Hematopoietic multipotent progenitor cell treated with erythropoietin and hydrocortisone succinate and interleukin-3 and kit ligand, for 8 days (in vitro differentiated cells): ENCODE results near the gene MED31.

Experiments used
- DNase-seq: peaks from one replicate; pipeline ENCODE4 v3.0.0-alpha.2; 2015

The MED31 gene

DNA sequence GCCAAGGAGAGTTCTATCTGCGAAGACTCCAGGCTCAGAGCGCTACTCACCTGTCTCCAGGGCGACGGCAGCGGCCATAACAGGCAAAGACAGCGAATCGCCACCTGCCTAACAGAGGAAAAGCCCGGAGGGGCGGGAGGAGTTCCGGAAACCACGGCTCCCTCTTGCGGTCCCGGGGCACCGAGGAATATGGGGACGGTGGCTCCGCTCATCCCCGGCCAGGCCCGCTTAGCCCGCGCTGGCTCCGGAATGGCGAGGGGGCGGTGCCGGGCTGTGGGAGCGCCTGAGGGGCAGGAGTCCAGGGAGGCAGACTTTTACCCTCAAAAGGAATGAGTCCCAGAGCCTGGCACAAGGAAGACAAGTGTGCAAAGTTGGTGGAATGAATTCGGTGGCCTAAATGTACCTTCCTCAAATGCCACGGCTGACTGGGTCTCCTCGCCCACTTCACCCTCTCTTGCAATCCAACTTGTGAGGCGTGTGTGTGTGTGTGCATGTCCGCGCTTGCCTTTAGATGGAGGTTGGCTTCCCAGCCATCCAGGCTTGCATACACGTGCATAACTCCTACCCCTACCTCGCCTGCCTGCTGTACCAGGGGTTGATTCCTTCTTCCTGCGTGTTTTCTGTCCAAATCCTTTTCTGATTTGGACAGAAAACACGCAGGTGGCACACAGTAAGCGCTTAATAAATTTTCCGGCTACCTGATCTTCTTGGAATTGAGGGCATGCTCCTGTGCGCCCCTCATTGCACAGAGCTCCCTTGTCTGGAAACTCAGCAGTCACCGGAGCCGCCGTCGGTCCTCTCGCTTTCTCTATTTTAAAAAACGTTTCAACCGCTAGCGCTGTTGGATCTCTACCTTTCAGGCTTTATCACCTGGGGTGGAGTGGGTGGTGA lies 3.7 kb upstream of the MED31 start:
- no peak for DNase-seq

DNA sequence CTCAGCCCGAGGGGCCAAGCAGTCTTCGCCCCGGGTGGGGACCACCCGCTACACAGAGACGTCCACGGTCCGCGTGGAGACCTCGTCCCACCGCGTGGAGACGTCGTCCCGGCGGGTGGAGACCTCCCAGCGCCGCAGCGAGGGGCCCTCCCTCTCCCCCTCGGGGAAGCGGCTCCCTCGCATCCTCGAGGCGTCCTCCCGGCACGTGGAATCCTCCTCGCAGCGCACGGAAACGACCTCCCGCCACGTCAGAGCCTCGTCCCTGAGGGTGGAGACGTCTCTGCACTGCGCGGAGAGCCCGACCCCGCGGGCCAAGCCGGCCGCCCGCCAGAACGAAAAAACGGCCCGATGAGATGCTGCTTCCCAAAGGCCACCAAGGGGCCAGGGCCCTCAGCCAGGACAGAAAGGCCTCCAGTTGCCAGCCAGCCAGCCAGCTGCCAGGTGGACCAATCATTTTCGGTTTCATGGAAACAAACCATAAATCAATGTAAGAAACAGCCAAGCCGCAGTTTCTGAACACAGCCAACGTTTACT lies 581 bp upstream of the MED31 start:
- DNase-seq = no peak

GRCh38 chr17:6648181-6648580 lies 3.2 kb downstream of the MED31 start:
- peak; percentile 57 for DNase-seq

- DNase-seq = no peak
Measured at GRCh38 chr17:6643451-6644125, 7.8 kb downstream of the MED31 start.

- no peak for DNase-seq
Measured at GRCh38 chr17:6642592-6642991, 8.8 kb downstream of the MED31 start.

DNA sequence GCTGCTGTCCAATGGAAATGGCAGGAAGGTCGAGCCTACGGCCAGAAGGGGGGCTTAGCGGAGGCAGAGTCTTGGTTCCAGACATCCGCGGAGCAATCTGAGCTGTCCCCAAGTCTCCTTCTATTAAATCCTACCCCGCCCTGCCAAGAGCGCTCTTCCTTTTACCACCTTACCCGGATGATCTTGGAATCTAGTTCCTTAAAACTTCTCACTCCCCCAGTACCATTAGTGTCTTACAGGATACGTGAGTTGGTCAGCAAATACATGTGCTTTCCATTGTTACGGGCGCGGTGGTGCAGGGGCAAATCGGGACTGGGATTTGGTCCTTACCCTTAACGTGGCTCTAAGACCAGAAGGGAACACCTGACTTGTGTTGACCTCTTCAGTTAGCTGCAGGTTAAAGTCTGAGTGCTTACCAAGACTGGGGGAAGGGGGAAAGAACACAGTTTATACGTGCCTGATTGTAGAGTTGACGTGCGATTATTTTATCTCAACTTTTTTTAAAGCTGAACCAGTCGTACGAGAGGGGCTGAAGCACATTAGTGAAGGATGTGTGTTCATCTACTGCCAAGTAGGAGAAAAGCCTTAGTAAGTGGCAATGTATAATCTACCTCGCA lies 10.1 kb downstream of the MED31 start:
- no peak for DNase-seq

GRCh38 chr17:6640536-6641246 lies 10.7 kb downstream of the MED31 start, which contains the start of the genes KIAA0753 and TXNDC17:
TSS of gene KIAA0753 (minus strand) at chr17:6640711. CDS start at chr17:6635103, 5,608 bp downstream.
TSS of gene TXNDC17 (plus strand) at chr17:6641060. CDS start at chr17:6641083, 23 bp downstream.
- peak; percentile 89 for DNase-seq

- peak; percentile 32 for DNase-seq
Measured at GRCh38 chr17:6639586-6640535, 11.5 kb downstream of the MED31 start.

GRCh38 chr17:6639014-6639585 lies 12.3 kb downstream of the MED31 start:
- DNase-seq = no peak

DNA sequence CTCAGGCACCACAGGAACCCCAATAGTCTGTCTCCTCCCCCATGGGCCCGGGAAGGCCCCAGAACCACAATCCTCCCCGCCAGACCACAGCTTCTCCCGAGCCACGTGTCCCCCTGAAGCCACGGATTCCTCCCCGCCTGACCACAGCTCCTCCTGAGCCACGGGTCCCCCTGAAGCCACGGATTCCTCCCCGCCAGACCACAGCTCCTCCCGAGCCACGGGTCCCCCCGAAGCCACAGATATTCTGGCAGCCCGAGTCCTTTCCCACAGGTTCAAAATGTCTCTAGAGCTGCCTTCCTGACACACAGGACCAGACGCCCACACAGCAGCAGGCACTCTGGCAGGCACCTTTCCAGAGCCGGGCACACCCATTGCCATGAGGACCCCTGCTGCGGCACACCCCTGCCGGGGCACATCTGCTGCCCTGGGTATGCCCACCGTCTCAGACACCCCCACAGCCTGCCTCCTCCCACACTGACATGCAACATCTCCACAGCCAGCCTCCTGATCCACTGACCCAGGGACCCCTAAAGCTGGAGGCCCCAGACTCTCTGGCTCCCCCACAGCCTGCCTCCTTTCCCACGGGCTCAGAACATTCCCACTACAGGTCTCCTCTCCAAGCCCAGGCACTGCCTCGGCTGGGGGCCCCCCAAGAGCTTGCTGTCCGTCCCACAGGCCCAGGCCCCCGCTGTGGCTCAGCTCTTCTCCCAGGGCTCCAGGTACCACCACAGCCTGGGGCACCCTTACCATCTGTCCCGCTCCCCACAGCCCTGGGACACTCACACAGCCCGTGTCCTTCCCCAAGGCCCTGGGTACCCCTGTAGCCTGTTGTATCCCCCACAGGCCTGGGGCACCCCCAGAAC lies 13.1 kb downstream of the MED31 start:
- DNase-seq = peak; percentile 54

DNA sequence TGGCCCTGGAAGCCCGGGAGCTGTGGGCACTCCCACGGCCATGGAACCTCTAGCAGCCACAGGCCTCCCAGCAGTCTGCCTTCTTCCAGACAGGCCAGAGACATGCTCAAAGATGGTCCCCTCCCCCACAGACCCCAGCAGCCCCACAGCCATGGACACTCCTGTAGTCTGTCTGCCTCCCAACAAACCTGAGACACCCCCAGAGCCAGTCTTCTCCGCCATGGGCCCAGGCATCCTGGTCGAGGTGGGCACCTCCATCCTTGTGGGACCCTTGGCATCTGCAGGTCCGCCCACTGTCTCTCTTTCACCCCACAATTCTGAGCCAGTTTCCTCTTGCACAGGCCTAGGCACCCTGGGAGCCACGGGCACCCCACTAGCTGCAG lies 14.0 kb downstream of the MED31 start:
- DNase-seq = no peak

DNA sequence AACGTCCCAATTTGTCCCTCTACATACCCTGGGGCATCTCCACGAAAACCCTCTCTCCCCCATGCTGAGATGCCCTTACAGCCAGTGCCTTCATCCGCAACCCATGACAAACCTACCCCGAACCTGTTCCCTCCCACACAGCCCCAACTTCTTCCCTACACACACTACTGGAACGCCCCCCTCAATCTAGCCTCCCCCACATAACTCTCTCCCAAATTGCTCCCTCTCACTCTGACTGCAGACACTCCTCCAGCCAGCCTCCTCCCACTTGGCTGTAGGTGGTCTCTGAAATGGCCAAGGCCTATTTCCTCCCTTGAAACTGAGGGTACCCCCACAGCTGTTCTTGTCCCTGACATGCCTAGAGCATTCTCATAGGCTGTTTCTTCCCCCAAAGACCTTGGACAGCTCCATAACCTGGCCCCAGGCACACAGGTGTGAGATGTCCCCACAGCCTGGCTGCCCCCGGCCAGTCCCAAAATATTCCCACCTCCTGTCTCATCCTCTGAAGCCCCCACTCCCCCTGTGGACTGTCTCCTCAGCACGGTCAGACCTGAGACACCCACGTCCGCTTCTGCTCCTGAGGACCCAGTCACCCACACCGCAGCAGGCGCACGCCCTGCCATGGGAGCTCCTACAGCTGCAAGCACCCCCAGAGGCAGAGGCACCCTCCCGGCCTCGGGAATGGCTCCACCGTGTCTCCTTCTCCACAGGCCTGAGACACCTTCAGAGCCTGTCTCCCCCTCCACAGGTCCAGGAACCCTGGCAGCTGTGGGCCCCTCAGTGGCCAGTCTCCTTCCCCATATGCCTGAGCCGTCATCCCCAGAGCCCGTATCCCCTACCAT lies 14.6 kb downstream of the MED31 start:
- no peak for DNase-seq

DNA sequence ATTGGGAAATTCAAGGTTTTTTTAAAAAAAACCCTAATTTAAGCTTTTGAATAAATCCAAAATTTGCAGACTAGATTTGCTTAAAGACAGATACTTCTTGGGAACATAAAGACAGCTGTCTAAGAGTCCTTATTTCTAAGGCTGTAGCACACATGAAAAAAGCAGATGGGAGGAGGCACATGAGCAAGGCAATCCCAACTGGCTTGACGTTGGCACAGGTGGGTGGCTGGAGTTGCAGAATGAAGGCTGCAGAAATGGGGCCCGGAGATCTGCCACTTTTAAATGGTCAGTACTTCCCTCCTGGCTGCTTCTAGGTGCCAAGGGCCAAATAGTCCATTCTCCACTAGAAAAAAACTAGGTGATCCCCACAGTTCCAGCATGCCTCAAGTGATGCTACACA lies 15.3 kb downstream of the MED31 start:
- no peak for DNase-seq

DNA sequence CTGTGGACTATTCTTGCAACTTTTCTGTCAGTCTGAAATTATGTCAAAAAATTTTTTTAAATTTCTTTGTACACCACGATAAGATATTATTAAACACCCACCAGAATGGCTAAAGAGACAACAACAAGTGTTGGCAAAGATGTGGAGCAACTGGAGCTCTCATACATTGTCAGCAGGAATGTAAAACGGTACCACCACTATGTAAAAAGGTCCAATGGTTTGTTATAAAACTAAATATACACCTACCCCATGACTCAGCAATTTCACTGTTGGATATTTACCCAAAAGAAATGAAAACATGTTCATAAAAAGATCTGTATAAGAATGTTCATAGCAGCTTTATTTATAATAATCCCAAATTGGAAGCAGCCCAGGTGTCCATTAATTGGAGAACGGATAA lies 18.1 kb downstream of the MED31 start:
- DNase-seq = no peak

DNA sequence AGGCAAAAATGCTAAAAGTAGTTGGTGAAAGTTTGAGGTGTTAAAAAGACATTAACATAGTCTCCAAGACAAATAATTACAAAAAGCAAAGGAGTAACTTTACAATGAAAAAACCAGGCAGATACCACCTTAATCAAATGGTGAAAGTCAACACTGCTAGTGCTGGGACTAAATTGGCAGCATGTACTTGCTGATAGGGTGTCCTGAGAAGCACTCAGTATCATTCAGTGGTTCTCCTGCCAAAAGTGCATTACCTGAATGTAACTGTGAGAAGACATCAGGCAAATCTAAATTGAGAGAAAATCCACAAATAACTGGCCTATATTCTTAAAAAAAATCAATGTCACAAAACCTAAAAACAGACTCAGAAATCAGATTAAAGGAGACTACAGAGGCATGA lies 18.9 kb downstream of the MED31 start:
- DNase-seq = no peak

- no peak for DNase-seq
Measured at GRCh38 chr17:6630390-6630789, 21.0 kb downstream of the MED31 start.

DNA sequence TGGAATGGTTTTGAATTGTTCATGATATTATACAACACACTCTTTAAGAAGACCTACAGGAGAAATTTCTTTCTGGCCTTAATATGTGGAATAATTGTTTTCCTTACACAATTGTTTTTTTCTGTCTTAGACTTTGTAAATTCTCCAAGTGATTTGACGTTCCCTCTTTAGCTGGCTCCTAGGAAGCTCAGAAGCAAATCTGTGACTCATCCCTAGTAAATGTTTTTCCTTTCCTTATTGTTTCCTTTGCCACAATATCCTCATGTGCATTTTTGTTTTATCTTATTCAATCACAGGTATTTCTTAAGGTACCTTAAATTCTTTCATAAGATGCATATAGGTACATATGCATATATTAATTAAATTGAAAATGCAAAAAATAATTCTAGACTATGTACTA lies 24.4 kb downstream of the MED31 start:
- no peak for DNase-seq

DNA sequence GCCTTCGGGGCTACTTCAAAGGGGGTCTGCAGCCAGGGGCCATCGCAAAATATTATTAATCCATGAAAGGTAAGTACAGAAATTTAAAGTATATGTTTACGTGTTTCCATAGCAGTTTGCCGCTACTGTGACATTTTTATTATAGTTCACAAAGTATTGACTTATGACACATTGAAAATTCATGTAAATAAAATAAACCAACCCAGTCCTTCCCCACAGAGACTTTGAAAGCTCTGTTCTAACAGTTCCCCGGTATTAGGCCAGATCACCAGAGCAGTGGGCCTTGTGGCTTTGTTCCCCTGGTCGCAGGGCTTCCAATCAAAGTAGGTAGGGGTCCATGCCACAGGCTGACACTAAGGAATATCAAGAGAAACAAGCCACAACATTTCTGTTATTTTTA lies 24.8 kb downstream of the MED31 start:
- DNase-seq = no peak

- DNase-seq = no peak
Measured at GRCh38 chr17:6623941-6624340, 27.5 kb downstream of the MED31 start.
